Endothelial cell of umbilical vein (primary cell): Measurements from ENCODE around the gene TRMT2A. TPM values are rescaled to one million over a fixed set of nuclear protein-coding genes. Genes with fewer than 3 reads are reported as not detected.

Source experiments
- BruUV-seq: library from RNA; stranded (reverse); fragments of 400-500 nt; replicated peaks from 2 replicates; lab custom pipeline; 2021; lab: Mats Ljungman, UMichigan
- CTCF ChIA-PET: fragments of 300-600, 350-600 bp; sonication (Branson Sonifier 250); formaldehyde crosslinking; loops from one replicate; lab custom pipeline; 2021; ENCODE audit warnings: antibody characterized with exemption, inconsistent platforms; lab: Charles Lee
- POLR2A ChIA-PET: fragments of 300-600, 350-600 bp; sonication (Branson Sonifier 250); formaldehyde crosslinking; loops from one replicate; lab custom pipeline; 2021; ENCODE audit warnings: antibody characterized with exemption, inconsistent platforms; lab: Charles Lee
- DNase-seq: peaks from one replicate; pipeline ENCODE4 v3.0.0-alpha.2; 2011; ENCODE audit warnings: low read depth, low spot score
- FAIRE-seq: peaks from 2 replicates; lab custom pipeline; 2011; peaks lifted over from hg19 to GRCh38; lab: Jason Lieb, UNC
- H2AFZ ChIP-seq: 2 replicates; pipeline ENCODE4 v1.6.0; 2012; ENCODE audit warnings: low read depth, low read length, control low read depth, inconsistent platforms
- H3K27ac ChIP-seq: 2 replicates; pipeline ENCODE4 v1.5.1; 2011; ENCODE audit warnings: low read depth, mild to moderate bottlenecking, control low read depth, low read length, moderate library complexity; ENCODE audit not compliant: insufficient read depth
- H3K27me3 ChIP-seq, 2 experiments: 2 replicates each; pipeline versions ENCODE4 v1.6.0 to v1.6.1; 2011; ENCODE audit warnings: low read length in 2 of 2, mixed read lengths in 1 of 2; ENCODE audit not compliant: control insufficient read depth in 2 of 2, insufficient read depth in 2 of 2
- H3K36me3 ChIP-seq, 2 experiments: 2 replicates in 1 of 2; 3 replicates in 1 of 2; pipeline ENCODE4 v1.5.1; 2011; ENCODE audit warnings: low read length in 2 of 2, mild to moderate bottlenecking in 1 of 2, moderate library complexity in 1 of 2; ENCODE audit not compliant: control insufficient read depth in 2 of 2, insufficient read depth in 2 of 2; ENCODE audit errors: extremely low read depth in 1 of 2
- H3K4me1 ChIP-seq: 3 replicates; pipeline ENCODE4 v1.5.1; 2011; ENCODE audit warnings: mild to moderate bottlenecking, low read length; ENCODE audit not compliant: control insufficient read depth, insufficient read depth; ENCODE audit errors: extremely low read depth
- H3K4me2 ChIP-seq: 2 replicates; pipeline ENCODE4 v1.6.1; 2011; ENCODE audit warnings: low read length, control low read depth, mixed read lengths; ENCODE audit not compliant: insufficient read depth
- H3K4me3 ChIP-seq, 3 experiments: fragments of 200-600 bp in 1 of 3; sonication (generic), shearing (Covaris generic) in 1 of 3; replicated peaks in 1 of 3; 2 replicates each; pipeline ENCODE4 v1.5.1; 2011 to 2016; ENCODE audit warnings: control low read depth in 3 of 3, low read length in 3 of 3, mild to moderate bottlenecking in 2 of 3, inconsistent platforms in 1 of 3, low read depth in 1 of 3, moderate library complexity in 1 of 3; ENCODE audit not compliant: insufficient read depth in 1 of 3
- H3K79me2 ChIP-seq: 2 replicates; pipeline ENCODE4 v1.6.0; 2012; ENCODE audit warnings: low read length, inconsistent platforms; ENCODE audit not compliant: control insufficient read depth, insufficient read depth
- H3K9ac ChIP-seq: replicated peaks from 2 replicates; pipeline ENCODE3; 2011; ENCODE audit warnings: low read length, control low read depth; ENCODE audit not compliant: insufficient read depth; ENCODE audit errors: extremely low read depth
- H3K9me1 ChIP-seq: replicated peaks from 3 replicates; pipeline ENCODE4 v1.6.0; 2011; ENCODE audit warnings: mild to moderate bottlenecking, low read length; ENCODE audit not compliant: control insufficient read depth, insufficient read depth; ENCODE audit errors: extremely low read depth
- H3K9me3 ChIP-seq: replicated peaks from 2 replicates; pipeline ENCODE4 v1.5.1; 2012; ENCODE audit warnings: low read length, inconsistent platforms; ENCODE audit not compliant: control insufficient read depth, insufficient read depth
- H4K20me1 ChIP-seq: replicated peaks from 2 replicates; pipeline ENCODE3; 2011; ENCODE audit warnings: mild to moderate bottlenecking, low read length; ENCODE audit not compliant: control insufficient read depth, insufficient read depth; ENCODE audit errors: extremely low read depth
- EZH2 ChIP-seq: IDR thresholded peaks from 2 replicates; pipeline ENCODE4 v1.6.1; 2012; ENCODE audit warnings: borderline replicate concordance, low read depth, mild to moderate bottlenecking, moderate library complexity, low read length, inconsistent platforms; ENCODE audit not compliant: severe bottlenecking
- FOS ChIP-seq: IDR thresholded peaks from 2 replicates; pipeline ENCODE4 v1.6.1; 2011; ENCODE audit warnings: mild to moderate bottlenecking, low read length, moderate library complexity, borderline replicate concordance; ENCODE audit not compliant: insufficient read depth
- GATA2 ChIP-seq: IDR thresholded peaks from 2 replicates; pipeline ENCODE4 v1.7.0; 2011; ENCODE audit warnings: low read depth, mild to moderate bottlenecking, moderate library complexity, mixed read lengths, low read length; ENCODE audit not compliant: insufficient read length, insufficient read depth
- JUN ChIP-seq: IDR thresholded peaks from 2 replicates; pipeline ENCODE4 v1.6.1; 2011; ENCODE audit warnings: borderline replicate concordance, low read depth; ENCODE audit not compliant: insufficient read length, insufficient read depth
- MYC ChIP-seq: IDR thresholded peaks from one replicate; pipeline ENCODE4 v1.6.1; 2011; ENCODE audit warnings: mild to moderate bottlenecking, low read depth, low read length
- POLR2A ChIP-seq: IDR thresholded peaks from 2 replicates; pipeline ENCODE4 v1.6.1; 2012; ENCODE audit warnings: low read depth, mild to moderate bottlenecking, control low read depth, low read length
- POLR2AphosphoS5 ChIP-seq: IDR thresholded peaks from 2 replicates; pipeline ENCODE4 v1.6.1; 2012; ENCODE audit warnings: low read depth, mild to moderate bottlenecking, control low read depth, low read length, moderate library complexity; ENCODE audit not compliant: insufficient read depth
- dilution Hi-C: fragments of 300-500 bp; cut with MboI; formaldehyde crosslinking; loops from one replicate; pipeline ENCODE4 v1.15.0; 2019; ENCODE audit warnings: low sequenced_read_pairs; ENCODE audit not compliant: extremely low pct_ligation_motif_present
- intact Hi-C: fragments of 100-400 bp; cut with micrococcal nuclease; formaldehyde crosslinking; loops from one replicate; pipeline ENCODE4 v1.10.0; 2022
- polyA plus RNA-seq, 4 experiments: library from polyadenylated mRNA; depleted of rRNA in 3 of 4; stranded (reverse) in 3 of 4; unstranded in 1 of 4; fragments of >200 nt; gene quantifications; 2 replicates each; pipeline versions ENCODE4 v1.2.1 to v1.2.3, GENCODE V29; 2011 to 2012; ENCODE audit warnings: missing spikeins in 1 of 4
- total RNA-seq: library from RNA; stranded (reverse); gene quantifications from 2 replicates; pipeline ENCODE4 v1.2.3, GENCODE V29; 2021
- TF ChIP-seq, protein P1 (sequence below): IDR thresholded peaks from 2 replicates; pipeline ENCODE4 v1.6.1; 2011; ENCODE audit not compliant: insufficient read depth, insufficient read length
- TF ChIP-seq, protein P2 (sequence below), 2 donors: IDR thresholded peaks; 1 replicate in 1 of 2; 2 replicates in 1 of 2; pipeline ENCODE4 v1.5.1; 2011; ENCODE audit warnings: low read length in 2 of 2, mild to moderate bottlenecking in 2 of 2, moderate library complexity in 2 of 2, control low read depth in 1 of 2, inconsistent platforms in 1 of 2, low read depth in 1 of 2; ENCODE audit not compliant: insufficient read depth in 1 of 2; ENCODE audit errors: extremely low read depth in 1 of 2

TRMT2A gene
- total and polyA plus RNA-seq, 2 donors (not counting 3 experiments of a cell fraction or from before 2014, with no cell fraction given), result 51.2 to 61.9 TPM

DNA sequence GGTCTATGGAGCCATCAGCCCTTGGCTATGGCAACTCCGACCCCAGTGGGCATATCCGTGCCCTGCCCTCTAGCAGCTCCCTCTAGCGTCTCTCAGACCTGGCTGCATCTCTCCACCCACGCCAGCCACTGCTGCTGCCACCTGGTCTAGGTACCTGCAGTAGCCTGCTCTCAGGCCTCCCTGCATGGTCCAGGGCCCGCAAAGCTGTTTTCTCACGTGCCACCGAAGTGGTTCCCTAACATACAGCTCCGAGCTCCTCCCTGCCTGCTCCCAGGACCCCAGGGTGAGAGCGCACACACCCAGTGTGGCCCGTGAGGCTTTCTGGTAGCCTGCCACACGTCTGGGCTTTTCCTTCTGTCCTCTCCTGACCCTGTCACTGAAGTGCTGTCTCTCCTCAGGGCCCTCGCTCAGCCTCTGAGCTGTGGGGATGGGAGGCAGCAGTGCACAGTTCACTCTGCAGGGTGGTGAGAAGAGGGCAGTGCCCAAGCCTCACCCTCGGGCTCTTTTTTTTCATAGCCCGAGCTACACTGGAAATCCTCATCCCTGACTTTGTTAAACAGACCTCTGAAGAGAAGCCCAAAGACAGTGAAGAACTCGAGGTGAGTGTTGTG, 22.7 kb downstream of the TRMT2A start:
- CTCF ChIA-PET, result no interaction called here
- peaks cover 66 to 67% of the 10 kb centered on the region in 2 experiments for H3K36me3 ChIP-seq
- no peak overlapping the region for H3K4me3 ChIP-seq
- no peak for DNase-seq
- H3K79me2 ChIP-seq, result peaks cover 49% of the 10 kb centered on the region
- TF ChIP-seq FOS, result no peak
- no peak for TF ChIP-seq JUN
- TF ChIP-seq, protein P1, sequence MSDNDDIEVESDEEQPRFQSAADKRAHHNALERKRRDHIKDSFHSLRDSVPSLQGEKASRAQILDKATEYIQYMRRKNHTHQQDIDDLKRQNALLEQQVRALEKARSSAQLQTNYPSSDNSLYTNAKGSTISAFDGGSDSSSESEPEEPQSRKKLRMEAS, result no peak
- no peak for TF ChIP-seq POLR2A
- TF ChIP-seq POLR2AphosphoS5, result no peak
- TF ChIP-seq, protein P2, sequence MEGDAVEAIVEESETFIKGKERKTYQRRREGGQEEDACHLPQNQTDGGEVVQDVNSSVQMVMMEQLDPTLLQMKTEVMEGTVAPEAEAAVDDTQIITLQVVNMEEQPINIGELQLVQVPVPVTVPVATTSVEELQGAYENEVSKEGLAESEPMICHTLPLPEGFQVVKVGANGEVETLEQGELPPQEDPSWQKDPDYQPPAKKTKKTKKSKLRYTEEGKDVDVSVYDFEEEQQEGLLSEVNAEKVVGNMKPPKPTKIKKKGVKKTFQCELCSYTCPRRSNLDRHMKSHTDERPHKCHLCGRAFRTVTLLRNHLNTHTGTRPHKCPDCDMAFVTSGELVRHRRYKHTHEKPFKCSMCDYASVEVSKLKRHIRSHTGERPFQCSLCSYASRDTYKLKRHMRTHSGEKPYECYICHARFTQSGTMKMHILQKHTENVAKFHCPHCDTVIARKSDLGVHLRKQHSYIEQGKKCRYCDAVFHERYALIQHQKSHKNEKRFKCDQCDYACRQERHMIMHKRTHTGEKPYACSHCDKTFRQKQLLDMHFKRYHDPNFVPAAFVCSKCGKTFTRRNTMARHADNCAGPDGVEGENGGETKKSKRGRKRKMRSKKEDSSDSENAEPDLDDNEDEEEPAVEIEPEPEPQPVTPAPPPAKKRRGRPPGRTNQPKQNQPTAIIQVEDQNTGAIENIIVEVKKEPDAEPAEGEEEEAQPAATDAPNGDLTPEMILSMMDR (IDR thresholded peaks at IDR 0.05; ENCODE audit: extremely low read depth in 1 of 2, insufficient read depth in 1 of 2, low read depth in 1 of 2, low read length in 2 of 2), result no peak
- TF ChIP-seq GATA2, result no peak
- no peak for TF ChIP-seq MYC
- no peak for TF ChIP-seq EZH2
- no peak overlapping the region for H3K9ac ChIP-seq
- no peak overlapping the region for H3K4me2 ChIP-seq
- H3K9me3 ChIP-seq, result no peaks in the 10 kb centered on the region
- dilution Hi-C loops, result no loop called here
- H3K9me1 ChIP-seq, result no peaks in the 10 kb centered on the region
- POLR2A ChIA-PET, result no interaction called here
- FAIRE-seq, result no peak
- no peak overlapping the region for H3K27ac ChIP-seq
- no peaks in the 10 kb centered on the region for H3K4me1 ChIP-seq
- BruUV-seq, result no TSS peak
- no peaks in the 10 kb centered on the region for H3K27me3 ChIP-seq
- no peak overlapping the region for H2AFZ ChIP-seq
- no peaks in the 10 kb centered on the region for H4K20me1 ChIP-seq
- intact Hi-C loops, result no loop called here
